Mucosa of rectum (tissue), 2 donors: Measurements from ENCODE around the gene XPO4.

Experiments used
- H3K27ac ChIP-seq, 2 donors: one replicate each; pipeline ENCODE4 v1.7.0; 2013; ENCODE audit warnings: inconsistent platforms in 2 of 2, low read depth in 2 of 2, low read length in 2 of 2
- H3K27me3 ChIP-seq, 2 donors: one replicate each; pipeline ENCODE4 v1.7.0; 2013; ENCODE audit warnings: low read length in 2 of 2; ENCODE audit not compliant: control insufficient read depth in 2 of 2, insufficient read depth in 2 of 2
- H3K36me3 ChIP-seq, 2 donors: one replicate each; pipeline ENCODE4 v1.7.0; 2013; ENCODE audit warnings: low read length in 2 of 2; ENCODE audit not compliant: control insufficient read depth in 2 of 2, insufficient read depth in 2 of 2
- H3K4me1 ChIP-seq, 2 donors: one replicate each; pipeline ENCODE4 v1.7.0; 2013; ENCODE audit warnings: low read length in 2 of 2, mild to moderate bottlenecking in 1 of 2; ENCODE audit not compliant: control insufficient read depth in 2 of 2, insufficient read depth in 2 of 2
- H3K4me3 ChIP-seq, 2 donors: one replicate each; pipeline ENCODE4 v1.7.0; 2013; ENCODE audit warnings: low read length in 2 of 2
- H3K9ac ChIP-seq, 2 donors: one replicate each; pipeline ENCODE4 v1.7.0; 2013; ENCODE audit warnings: low read length in 2 of 2, low read depth in 1 of 2, mild to moderate bottlenecking in 1 of 2
- H3K9me3 ChIP-seq, 2 donors: one replicate each; pipeline ENCODE4 v1.7.0; 2013; ENCODE audit warnings: low read length in 2 of 2; ENCODE audit not compliant: control insufficient read depth in 2 of 2
- donor health status: healthy.
- donor health status: Normal muscosa, but diverticular disease.

Gene XPO4

GRCh38 chr13:20832861-20833260 lies 69.7 kb downstream of the XPO4 start:
- no peaks in the 10 kb centered on the region for H3K4me1 ChIP-seq
- H3K9me3 ChIP-seq = no peaks in the 10 kb centered on the region
- peaks cover 18 to 22% of the 10 kb centered on the region in 2 donors for H3K36me3 ChIP-seq
- no peaks in the 10 kb centered on the region for H3K27me3 ChIP-seq
- H3K4me3 ChIP-seq = no peak overlapping the region
- H3K27ac ChIP-seq = no peak overlapping the region
- no peak overlapping the region for H3K9ac ChIP-seq

GRCh38 chr13:20831933-20832332 lies 70.6 kb downstream of the XPO4 start:
- H3K4me1 ChIP-seq = no peaks in the 10 kb centered on the region
- no peak overlapping the region for H3K27ac ChIP-seq

GRCh38 chr13:20831254-20831653 lies 71.3 kb downstream of the XPO4 start:
- Histone ChIP-seq H3K27ac (no peak overlapping the region), H3K36me3 (peaks cover 7 to 10% of the 10 kb centered on the region in 2 donors), H3K9ac (no peak overlapping the region), H3K4me1 (no peaks in the 10 kb centered on the region), H3K4me3 (no peak overlapping the region), H3K27me3 (no peaks in the 10 kb centered on the region), H3K9me3 (no peaks in the 10 kb centered on the region)

More at GRCh38 chr13:20831933-20832332, 70.6 kb downstream of the XPO4 start:
- no peak overlapping the region for H3K9ac ChIP-seq
- no peaks in the 10 kb centered on the region for H3K27me3 ChIP-seq
- H3K4me3 ChIP-seq = no peak overlapping the region
- no peaks in the 10 kb centered on the region for H3K9me3 ChIP-seq
- peaks cover 12 to 17% of the 10 kb centered on the region in 2 donors for H3K36me3 ChIP-seq

- H3K27ac ChIP-seq = no peak overlapping the region
- H3K4me1 ChIP-seq = no peaks in the 10 kb centered on the region
- H3K9ac ChIP-seq = no peak overlapping the region
- peak overlapping the region; percentile 48 to 53 for H3K4me3 ChIP-seq
- H3K27me3 ChIP-seq = no peaks in the 10 kb centered on the region
- no peaks in the 10 kb centered on the region for H3K9me3 ChIP-seq
- H3K36me3 ChIP-seq = peaks cover 3 to 4% of the 10 kb centered on the region in 2 donors
Measured at GRCh38 chr13:20828539-20829364, 73.8 kb downstream of the XPO4 start.

GRCh38 chr13:20826843-20827560 lies 75.5 kb downstream of the XPO4 start:
- H3K27ac ChIP-seq = no peak overlapping the region
- H3K9me3 ChIP-seq = no peaks in the 10 kb centered on the region
- H3K27me3 ChIP-seq = no peaks in the 10 kb centered on the region

GRCh38 chr13:20826301-20826700 lies 76.2 kb downstream of the XPO4 start:
- H3K4me1 ChIP-seq = no peaks in the 10 kb centered on the region

More at GRCh38 chr13:20826843-20827560, 75.5 kb downstream of the XPO4 start:
- no peak overlapping the region for H3K4me3 ChIP-seq
- H3K9ac ChIP-seq = no peak overlapping the region
- no peaks in the 10 kb centered on the region for H3K4me1 ChIP-seq
- H3K36me3 ChIP-seq = peaks cover 0 to under 1% of the 10 kb centered on the region in 2 donors

GRCh38 chr13:20825477-20825875 lies 77.1 kb downstream of the XPO4 start:
- no peak overlapping the region for H3K9ac ChIP-seq
- no peak overlapping the region for H3K27ac ChIP-seq
- no peak overlapping the region for H3K4me3 ChIP-seq
- no peaks in the 10 kb centered on the region for H3K4me1 ChIP-seq
- H3K27me3 ChIP-seq = no peaks in the 10 kb centered on the region
- H3K9me3 ChIP-seq = no peaks in the 10 kb centered on the region
- peaks cover 0 to 2% of the 10 kb centered on the region in 2 donors for H3K36me3 ChIP-seq

More at GRCh38 chr13:20826301-20826700, 76.2 kb downstream of the XPO4 start:
- H3K27ac ChIP-seq = no peak overlapping the region
- H3K9ac ChIP-seq = no peak overlapping the region
- H3K27me3 ChIP-seq = no peaks in the 10 kb centered on the region
- peaks cover 0 to 2% of the 10 kb centered on the region in 2 donors for H3K36me3 ChIP-seq
- no peaks in the 10 kb centered on the region for H3K9me3 ChIP-seq
- H3K4me3 ChIP-seq = no peak overlapping the region

- no peak overlapping the region for H3K9ac ChIP-seq
- no peaks in the 10 kb centered on the region for H3K9me3 ChIP-seq
- H3K27me3 ChIP-seq = no peaks in the 10 kb centered on the region
- peaks cover 0 to 2% of the 10 kb centered on the region in 2 donors for H3K36me3 ChIP-seq
- no peaks in the 10 kb centered on the region for H3K4me1 ChIP-seq
- no peak overlapping the region for H3K27ac ChIP-seq
- no peak overlapping the region for H3K4me3 ChIP-seq
Measured at GRCh38 chr13:20824762-20825476, 77.6 kb downstream of the XPO4 start.

GRCh38 chr13:20823071-20823470 lies 79.5 kb downstream of the XPO4 start:
- Histone ChIP-seq H3K9me3 (no peaks in the 10 kb centered on the region), H3K27me3 (no peaks in the 10 kb centered on the region), H3K4me3 (no peak overlapping the region), H3K4me1 (no peaks in the 10 kb centered on the region), H3K27ac (no peak overlapping the region), H3K9ac (no peak overlapping the region), H3K36me3 (peaks cover 0 to 2% of the 10 kb centered on the region in 2 donors)

- no peak overlapping the region for H3K9ac ChIP-seq
- H3K36me3 ChIP-seq = peaks cover 0 to 2% of the 10 kb centered on the region in 2 donors
- no peaks in the 10 kb centered on the region for H3K4me1 ChIP-seq
- H3K4me3 ChIP-seq = no peak overlapping the region
- no peak overlapping the region for H3K27ac ChIP-seq
- no peaks in the 10 kb centered on the region for H3K27me3 ChIP-seq
- H3K9me3 ChIP-seq = no peaks in the 10 kb centered on the region
Measured at GRCh38 chr13:20822406-20822805, 80.1 kb downstream of the XPO4 start.
